NCI-H526 (cell line): ENCODE measurements around the gene POU3F3.

Experiments used
- DNase-seq, 2 experiments: peaks; one replicate each; lab custom pipeline; 2025; lab: John Stamatoyannopoulos, UW

POU3F3 gene

GRCh38 chr2:104876606-104877570 lies 23.0 kb downstream of the POU3F3 start:
- no peak for DNase-seq

GRCh38 chr2:104878863-104879512 lies 25.1 kb downstream of the POU3F3 start:
- no peak for DNase-seq

GRCh38 chr2:104880076-104880475 lies 26.2 kb downstream of the POU3F3 start:
- DNase-seq: no peak

DNA sequence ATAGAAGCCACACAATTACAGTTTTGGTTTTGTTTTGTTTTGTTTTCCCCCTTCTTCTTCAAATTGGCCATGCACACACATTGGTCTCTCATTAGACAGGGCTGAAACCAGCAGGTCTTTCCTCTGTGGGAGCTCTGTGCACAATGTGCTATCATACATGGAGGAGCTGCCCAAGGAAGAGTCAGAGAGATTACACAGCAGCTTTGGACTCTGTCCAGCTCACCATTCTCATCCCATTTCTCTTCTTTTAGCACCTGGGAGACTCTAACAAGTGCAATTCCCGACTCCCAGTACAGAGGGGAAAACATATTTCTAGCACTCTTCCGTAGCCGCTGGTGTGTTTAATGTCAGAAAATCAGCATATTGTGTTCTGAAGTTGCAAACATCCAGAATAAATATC lies 29.4 kb downstream of the POU3F3 start:
- DNase-seq: no peak

DNA sequence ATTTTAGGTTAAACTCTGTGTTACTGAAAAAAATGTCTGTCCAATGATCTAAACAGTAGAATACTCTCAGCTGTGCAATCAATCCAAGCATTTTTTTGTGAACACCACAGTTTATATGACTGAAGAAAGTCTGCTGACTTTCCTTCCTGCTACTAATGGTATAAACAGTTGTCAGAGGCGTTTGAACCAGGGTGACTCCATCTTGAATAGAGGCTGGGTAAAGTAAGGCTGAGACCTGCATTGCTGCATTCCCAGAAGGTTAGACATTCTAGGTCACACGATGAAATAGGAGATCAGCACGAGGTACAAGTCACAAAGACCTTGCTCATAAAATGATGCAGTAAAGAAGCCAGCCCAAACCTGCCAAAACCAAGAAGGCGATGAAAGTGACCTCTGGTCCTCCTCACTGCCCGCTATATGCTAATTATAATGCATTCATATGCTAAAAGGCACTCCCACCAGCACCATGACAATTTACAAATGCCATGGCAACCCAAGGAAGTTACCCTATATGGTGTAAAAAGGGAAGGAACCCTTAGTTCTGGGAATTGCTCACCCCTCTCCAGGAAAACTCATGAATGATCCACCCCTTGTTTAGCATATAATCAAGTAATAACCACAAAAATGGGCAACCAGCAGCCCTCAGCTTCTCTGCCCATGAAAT lies 31.3 kb downstream of the POU3F3 start:
- DNase-seq: no peak

DNA sequence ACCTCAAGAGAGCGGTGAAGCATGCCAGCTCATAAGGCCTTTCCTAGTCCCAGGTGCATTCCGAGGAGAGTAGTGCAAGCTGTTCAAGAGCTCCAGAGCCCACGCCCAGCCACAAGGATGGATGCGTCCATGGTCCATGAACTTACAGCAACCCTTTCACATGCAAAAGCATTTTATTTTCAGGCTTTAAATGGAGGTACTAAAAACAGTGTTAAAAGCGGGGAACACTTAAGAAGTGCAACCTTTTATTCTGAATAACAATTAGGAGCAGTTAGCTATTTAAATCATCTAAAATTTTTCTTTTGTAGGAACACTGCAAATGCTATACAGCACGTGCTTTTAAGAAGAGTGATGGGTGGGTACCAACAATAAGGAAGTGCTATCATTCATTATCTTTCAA lies 33.8 kb downstream of the POU3F3 start:
- DNase-seq: no peak

DNA sequence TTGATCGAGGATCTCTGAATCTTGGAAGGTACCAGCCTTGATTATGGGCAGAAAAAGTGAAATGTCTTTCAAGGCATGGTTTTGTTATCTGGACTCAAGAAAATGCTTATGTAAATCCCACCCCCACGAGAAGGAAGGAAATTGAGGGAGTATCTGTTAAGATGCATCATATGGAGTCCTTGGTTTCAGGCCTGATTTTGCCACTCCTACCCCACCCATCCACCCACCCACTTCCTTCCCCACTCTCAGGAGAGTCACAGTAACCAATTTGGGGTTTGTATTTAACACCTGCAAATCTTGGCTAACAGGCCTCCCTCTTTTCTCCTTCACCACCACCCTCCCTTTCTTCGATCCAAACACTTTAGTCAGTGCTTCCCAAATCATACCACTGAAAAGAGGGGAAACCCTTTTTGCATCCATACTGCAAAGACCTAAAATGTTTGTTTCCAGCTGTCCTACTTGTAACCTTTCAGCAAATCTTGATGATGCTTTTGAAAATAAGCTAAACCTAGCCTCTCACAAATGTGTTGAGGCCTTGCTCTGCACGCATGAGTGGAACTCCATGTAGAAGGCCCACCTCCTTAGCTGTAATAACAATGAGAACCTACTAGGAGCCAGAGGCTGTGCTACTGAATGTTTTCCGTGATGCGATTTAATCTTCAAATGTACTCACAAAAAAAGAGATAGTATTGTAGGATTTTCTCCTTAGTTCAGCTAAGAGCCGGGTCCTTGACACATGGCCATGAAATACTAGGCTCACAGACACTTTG lies 34.8 kb downstream of the POU3F3 start:
- DNase-seq: no peak

GRCh38 chr2:104889291-104889959 lies 35.5 kb downstream of the POU3F3 start:
- no peak for DNase-seq

DNA sequence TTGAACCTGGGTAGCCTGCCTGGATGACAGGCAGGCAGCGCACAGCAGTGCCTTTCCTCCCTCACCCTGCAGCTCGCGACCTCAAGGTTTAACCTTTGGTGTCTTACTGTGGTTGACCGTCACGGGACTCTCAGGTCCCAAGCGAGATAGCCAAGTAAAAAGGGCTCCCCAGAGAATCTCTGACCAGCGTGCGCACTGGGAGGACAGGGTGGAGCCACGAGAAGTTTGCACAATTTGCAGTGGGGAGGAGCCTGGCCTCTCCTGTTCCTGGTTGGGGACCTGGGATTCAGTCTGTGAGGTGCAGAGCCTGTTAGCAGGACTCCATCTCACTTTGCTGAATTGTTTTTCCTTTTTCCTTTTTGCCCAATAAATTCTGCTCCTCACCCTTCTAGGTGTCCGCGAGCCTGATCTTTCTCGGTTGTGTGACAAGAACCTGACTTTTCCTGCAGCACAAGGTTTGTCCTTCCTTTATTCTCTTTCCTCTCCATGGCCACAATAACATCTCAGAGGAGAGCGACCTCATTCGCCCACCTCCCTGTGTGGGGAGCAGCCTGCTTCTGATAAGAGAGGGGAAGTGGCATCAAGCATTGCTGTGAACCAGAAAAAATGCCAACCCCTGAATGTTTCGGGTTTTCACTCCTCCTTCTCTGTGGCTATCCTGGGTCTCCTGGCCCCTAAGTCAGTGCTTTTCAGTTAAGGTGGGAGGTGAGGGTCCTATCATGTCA lies 36.2 kb downstream of the POU3F3 start:
- no peak for DNase-seq

GRCh38 chr2:104890685-104891069 lies 36.8 kb downstream of the POU3F3 start:
- DNase-seq: no peak

DNA sequence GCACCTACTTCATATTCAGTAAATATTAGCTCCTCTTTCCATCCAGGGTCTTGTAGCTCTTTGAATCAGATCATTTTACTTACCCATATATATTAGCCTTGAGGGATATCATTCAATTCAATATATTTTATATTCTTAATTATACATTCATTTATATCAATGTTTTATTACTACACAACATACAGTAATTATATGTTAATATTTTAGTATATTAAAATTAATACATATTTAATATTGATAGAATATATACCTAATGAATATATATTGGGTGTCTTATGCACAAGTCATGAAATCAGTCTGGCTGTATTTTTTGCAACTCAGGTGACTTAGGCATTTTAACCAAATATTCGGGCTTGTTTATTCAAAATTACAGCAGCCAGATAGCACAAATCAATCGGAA lies 37.2 kb downstream of the POU3F3 start:
- DNase-seq: no peak

GRCh38 chr2:104896446-104896845 lies 42.5 kb downstream of the POU3F3 start:
- no peak for DNase-seq

GRCh38 chr2:104897515-104898184 lies 43.7 kb downstream of the POU3F3 start:
- DNase-seq: no peak

DNA sequence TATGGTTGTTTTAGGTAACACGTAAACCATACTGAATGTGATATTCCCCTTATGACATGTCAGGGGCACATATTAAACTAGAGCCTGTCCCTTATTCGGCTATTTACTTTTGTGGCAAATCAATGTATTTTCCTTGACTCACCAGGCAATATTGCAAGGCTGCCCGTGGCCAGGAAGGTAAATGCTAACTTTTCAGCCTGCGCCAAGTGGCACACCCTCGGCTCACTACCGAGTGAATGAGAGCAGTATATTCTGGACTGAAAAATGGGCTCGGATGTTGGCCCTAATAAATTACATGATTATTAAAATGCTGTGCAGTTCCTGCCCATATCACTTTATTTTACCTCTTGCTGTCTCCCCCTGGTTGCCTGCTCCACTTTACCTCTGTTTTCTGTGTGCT lies 46.7 kb downstream of the POU3F3 start:
- DNase-seq: no peak

DNA sequence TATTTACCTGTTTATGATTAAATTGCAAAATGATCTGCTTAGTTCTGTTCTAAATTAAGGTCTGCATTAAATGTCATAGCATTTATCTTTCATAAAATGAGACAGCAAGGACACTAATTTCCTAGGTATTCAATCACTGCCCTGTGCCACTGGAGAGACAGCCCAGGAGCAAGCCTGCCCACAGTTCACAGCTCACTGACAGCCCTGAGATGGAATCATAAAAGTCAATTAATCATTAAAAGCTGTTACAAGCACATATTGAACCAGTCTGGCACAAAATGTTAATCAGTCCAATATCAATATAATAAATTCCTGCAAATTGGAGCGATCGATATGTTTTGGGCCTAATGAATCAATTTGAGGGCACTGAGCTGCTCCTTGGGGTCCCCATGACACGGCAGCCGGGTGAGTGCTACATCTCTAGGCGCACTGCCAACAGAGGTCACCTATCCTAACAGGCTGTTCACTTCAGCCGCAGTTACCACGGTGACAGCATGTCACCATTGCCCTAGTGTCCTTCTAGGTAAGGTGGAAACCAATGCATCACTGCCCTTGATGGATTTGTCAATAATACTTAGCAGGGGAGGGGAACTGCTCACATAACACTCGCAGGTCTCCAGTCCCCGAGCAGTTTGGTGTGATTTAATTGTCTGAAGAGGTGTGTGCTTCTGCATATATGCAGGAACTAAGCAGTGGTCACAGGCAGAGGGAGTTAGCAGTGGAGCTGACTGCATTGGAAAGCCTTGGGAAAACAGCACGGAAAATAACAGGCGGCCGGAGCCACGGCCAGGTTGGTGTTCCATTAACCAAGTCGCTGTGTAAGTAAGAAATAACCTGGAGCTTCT lies 47.3 kb downstream of the POU3F3 start:
- DNase-seq: no peak

GRCh38 chr2:104902317-104902716 lies 48.4 kb downstream of the POU3F3 start:
- no peak for DNase-seq
